GM18861 (cell line): ENCODE data around the gene ICE2.
"Not testable (repeated sequence)": the region's sequence is repeated elsewhere in the genome, so short reads cannot be mapped to it uniquely, and the experiment has no call there.

Source experiments
- ATAC-seq: cut with Tn5 transposase; IDR thresholded peaks from one replicate; pipeline ENCODE4 v1.9.1; 2021; ENCODE audit not compliant: unreplicated experiment

ICE2 gene

GRCh38 chr15:60448668-60449360 lies 30.1 kb downstream of the ICE2 start:
- no peak for ATAC-seq

DNA sequence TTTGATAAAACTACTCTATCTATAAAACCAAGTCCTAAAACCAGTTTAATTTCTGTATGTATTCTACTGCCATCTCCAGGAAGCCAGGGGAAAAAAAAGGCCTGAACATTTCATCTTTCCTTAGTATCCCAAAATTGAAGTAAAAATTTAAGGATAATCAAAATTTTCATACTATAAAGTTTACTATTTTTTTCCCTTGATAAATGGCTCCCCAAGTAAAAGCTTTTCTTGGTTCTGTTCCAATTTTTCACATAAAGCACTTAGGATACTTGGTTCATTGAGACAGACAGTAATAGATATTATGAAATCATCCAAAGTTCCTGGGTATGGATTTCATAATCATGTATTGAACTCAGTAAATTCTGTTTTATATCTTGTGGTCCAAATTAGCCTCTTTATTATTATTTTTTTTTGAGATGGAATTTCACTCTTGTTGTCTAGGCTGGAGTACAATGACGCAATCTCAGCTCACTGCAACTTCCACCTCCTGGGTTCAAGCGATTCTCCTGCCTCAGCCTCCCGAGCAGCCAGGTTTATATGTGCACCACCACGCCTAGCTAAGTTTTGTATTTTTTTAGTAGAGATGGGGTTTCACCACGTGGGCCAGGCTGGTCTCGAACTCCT lies 34.5 kb downstream of the ICE2 start:
- no peak for ATAC-seq

DNA sequence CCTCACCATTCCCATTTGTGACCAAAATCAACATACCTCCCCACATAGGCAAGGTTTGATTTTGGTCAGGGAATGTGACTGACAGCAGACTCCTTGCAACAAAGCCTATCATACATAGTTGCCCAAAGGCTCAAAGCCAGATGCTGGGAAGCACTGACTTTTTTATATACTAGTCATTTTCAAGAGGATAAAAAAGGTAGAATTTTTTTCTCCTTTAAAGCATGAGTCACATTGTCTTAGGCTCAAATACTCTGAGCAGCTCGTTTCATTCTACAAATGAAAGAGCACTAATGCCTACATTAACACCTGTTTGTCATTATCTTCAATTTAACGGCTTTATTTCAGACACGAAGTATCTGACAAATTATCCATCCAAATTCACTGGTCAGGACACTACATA lies 36.2 kb downstream of the ICE2 start:
- ATAC-seq = no peak

DNA sequence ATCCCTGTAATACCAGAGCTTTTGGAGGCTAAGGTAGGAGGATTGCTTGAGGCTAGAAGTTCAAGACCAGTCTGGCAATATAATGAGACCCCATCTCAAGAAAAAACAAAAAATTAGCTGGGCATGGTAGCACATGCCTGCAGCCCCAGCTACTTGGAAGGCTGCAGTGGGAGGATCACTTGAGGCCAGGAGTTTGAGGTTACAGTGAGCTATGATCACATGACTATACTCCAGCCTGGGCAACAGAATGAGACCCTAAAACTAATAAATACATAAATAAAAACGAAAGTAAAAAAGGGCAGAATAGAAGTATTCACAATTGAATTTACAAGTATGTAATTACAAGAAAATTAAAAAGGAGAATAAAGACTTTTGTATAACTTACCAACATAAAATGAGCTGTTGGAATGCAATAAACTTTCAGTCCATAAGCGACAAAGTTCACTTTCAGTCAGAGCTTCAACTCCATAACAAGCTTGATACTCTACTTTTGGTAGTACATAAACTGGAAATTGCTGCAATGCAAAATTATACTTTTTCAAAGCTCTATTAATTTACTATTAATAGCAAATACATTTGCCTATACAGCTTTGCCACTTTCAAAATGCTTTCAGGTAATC lies 36.8 kb downstream of the ICE2 start:
- ATAC-seq = no peak

DNA sequence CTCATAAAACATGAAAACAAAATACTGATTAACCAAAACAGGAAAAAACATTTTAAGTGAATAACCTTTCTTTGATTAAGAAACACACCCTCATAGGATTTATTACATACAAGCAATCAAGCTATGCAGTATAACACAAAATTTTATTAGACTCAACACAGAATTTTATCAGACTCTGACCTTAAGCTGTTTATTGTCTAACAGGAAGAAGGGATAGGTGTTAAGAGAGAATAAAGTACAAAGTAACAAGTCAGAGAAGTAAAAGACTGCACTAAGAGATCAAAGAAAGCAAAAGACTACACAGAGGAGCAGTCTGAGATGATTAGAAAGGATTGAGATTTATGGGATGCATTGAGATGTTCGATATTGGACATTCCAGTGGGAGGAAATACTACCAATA lies 37.6 kb downstream of the ICE2 start:
- no peak for ATAC-seq

DNA sequence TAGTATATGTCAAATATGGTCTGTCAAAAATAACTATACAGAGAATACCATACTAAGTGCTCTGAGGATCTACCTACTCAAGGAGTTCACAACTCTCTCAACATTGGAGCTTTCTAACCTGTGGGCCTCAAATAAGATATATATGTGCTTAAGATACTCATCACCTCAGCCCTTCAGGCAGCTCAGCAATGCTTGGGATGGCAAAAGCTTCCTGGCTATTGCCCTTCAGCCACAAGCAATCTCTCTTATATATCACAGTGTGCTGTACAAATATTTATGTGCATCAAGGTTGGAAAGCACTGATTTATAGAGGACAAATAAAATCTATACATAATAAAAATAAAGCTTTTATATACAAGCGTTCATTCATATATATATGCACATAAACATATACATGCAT lies 40.3 kb downstream of the ICE2 start:
- no peak for ATAC-seq

GRCh38 chr15:60428935-60429334 lies 50.0 kb downstream of the ICE2 start:
- no peak for ATAC-seq

DNA sequence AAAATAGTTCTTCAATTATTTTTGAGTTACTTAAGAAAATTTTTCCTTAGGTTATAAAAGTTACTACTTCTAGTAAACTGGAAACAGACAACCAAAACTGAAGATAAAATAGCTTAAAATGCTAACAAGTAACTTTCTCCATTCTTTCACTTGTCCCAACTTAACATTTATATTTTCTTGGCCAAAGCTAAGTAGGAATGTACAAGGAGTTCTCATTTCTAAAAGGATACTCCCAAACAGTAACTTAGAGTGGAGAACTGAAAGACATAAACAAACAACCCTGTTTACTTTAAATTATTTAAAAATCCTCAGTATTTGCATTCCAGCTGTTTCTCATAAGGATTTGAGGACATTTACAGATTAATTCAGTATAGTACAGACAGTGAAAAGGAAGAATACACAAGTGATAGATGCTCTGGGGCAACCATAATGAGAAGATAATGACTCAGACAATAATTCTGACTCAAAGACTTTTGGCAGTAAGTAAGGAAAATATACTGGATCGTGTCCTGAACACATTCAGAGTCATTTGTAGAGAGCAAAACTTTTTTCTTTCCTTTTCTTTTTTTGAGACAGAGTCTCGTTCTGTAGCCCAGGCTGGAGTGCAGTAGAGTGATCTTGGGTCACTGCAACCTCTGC lies 52.0 kb downstream of the ICE2 start:
- no peak for ATAC-seq

DNA sequence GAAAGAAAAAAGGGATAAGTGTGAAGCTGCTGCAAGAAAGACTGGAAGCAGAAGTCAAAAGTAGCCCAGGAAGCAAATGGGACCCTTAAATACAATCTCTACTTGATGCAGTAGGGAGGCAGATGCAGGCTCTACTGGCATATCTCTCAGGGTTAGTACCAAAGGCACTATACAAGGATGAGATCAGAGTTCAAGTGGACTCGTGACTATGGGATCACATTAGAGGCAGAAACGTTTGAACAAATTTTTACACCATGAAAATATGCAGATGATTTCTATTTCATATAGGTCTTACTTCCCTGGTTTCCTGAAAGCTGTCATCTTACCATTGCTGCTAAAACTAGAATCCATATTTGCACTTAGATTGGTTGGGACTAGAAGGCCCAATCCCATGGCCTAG lies 53.5 kb downstream of the ICE2 start:
- no peak for ATAC-seq

DNA sequence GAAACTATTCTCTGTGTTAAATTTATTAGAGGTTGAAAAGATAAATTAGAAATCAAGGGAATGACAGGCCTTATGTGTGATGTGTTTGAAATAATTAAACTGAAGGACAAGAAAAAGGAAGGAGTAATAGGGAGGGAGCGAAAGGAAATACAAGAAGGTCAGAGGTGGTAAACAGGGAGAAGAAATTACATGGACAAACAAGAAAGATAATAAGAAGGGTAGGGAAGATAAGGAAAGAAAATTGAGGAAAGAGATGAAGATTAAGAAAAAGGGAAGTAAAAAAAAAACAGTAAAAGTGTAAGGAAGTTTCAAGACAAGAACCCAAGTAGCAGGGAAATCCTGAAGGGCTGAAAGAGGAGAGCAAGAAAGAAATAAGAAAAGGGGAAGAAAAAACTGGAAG lies 54.9 kb downstream of the ICE2 start:
- no peak for ATAC-seq

DNA sequence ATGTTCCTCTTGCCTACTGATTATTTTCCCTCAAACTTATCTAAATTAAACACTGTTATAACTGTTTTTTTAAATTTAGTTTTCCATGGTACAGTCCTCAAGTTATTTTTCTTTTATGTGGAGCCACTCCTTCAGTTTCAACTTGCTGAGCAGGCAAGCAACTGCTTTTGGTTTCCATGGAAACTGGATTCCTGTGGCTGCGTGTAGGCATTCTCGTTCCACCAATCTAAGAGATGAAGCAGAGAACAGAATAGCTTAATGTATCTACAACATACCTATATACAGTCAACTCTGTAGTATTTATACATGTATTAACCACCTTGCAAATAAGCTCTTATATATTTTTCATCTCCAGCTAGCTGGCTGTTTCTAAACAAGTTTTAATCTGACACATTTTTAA lies 55.4 kb downstream of the ICE2 start:
- no peak for ATAC-seq

DNA sequence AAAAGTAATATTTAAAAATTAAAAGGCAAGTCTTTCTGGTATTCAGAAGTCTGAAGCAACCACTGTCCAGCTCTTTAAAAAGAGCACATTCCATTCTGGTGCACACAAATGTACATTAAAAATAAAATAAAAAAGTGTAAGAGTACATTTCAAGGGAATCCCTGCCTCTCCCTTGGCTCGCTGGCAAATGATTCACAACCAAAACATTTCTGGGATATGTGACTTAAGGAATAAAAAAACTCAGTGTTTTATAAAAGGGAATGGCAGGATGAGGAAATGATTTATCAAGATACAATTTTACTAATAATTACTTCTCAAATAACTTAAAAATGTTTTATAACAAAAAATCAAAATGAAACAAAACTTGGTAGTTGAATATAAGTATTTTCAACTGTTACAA lies 57.4 kb downstream of the ICE2 start:
- ATAC-seq = no peak

DNA sequence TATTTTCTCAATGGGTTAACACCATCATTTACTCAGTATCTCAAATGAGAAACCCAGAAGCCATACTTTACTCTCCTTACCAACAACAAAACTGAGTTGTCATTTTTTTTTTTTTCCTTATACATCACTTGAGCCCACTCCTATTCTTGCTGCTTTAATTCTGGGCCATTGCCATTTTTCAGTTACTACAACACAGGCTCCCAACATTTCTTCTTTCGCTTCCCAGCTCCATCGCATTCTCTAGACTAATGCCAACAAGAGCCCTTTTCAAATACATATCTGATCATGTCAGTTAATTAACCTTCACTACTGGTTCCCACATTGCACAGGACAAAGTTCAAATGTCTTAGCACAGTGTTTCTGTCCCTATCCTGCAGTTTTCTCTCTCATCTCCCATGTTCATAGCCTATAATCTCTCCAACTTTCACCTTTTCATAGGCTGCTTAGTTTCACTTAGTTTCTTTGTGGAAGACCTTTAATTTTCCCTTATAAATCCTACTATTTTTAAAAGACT lies 58.7 kb downstream of the ICE2 start:
- ATAC-seq = no peak

- no peak for ATAC-seq
These were observed 59.2 kb downstream of the ICE2 start for GRCh38 chr15:60419753-60420152.

GRCh38 chr15:60418096-60418495 lies 60.8 kb downstream of the ICE2 start:
- ATAC-seq = no peak

- no peak for ATAC-seq
These were observed 61.8 kb downstream of the ICE2 start for GRCh38 chr15:60417112-60417511.

- no peak for ATAC-seq
These were observed 62.5 kb downstream of the ICE2 start for GRCh38 chr15:60416484-60416883.

- ATAC-seq = no peak
These were observed 64.8 kb downstream of the ICE2 start for GRCh38 chr15:60414016-60414682.

- no peak for ATAC-seq
These were observed 65.6 kb downstream of the ICE2 start for GRCh38 chr15:60413231-60413824.

- not testable (repeated sequence) for ATAC-seq
These were observed 66.1 kb downstream of the ICE2 start for GRCh38 chr15:60412807-60413206.
